Ascending aorta (tissue), 2 donors: ENCODE results near the gene C11orf91. TPM values are rescaled to one million over a fixed set of nuclear protein-coding genes. Genes with fewer than 3 reads are reported as not detected.
A peak's percentile ranks its signal among the peaks of the same experiment; 100 is the strongest.

ENCODE experiments used
- DNase-seq, 2 donors: peaks; one replicate each; pipeline ENCODE4 v3.0.0-alpha.2; 2019; ENCODE audit warnings: low spot score in 2 of 2
- H3K27ac ChIP-seq, 2 donors: fragments of 200-600 bp; sonication (generic); one replicate each; pipeline ENCODE4 v1.5.1; 2016 to 2017; ENCODE audit warnings: mild to moderate bottlenecking in 1 of 2
- H3K27me3 ChIP-seq: fragments of 200-600 bp; sonication (generic); one replicate; pipeline ENCODE4 v1.5.1; 2017
- H3K36me3 ChIP-seq, 2 donors: fragments of 200-600 bp; sonication (generic); one replicate each; pipeline ENCODE4 v1.5.1; 2016
- H3K4me1 ChIP-seq, 2 donors: fragments of 200-600 bp; sonication (generic); one replicate each; pipeline ENCODE4 v1.5.1; 2016 to 2017; ENCODE audit warnings: mild to moderate bottlenecking in 1 of 2
- H3K4me3 ChIP-seq, 2 donors: fragments of 200-600 bp; sonication (generic); one replicate each; pipeline ENCODE4 v1.5.1; 2016 to 2017; ENCODE audit warnings: mild to moderate bottlenecking in 1 of 2
- H3K9me3 ChIP-seq, 2 donors: fragments of 200-600 bp; sonication (generic); one replicate each; pipeline ENCODE4 v1.5.1; 2016
- intact Hi-C: fragments of 100-400 bp; cut with DNase I; formaldehyde crosslinking; loops from one replicate; pipeline ENCODE4 v1.15.1; 2023
- total RNA-seq: library from RNA; depleted of rRNA; stranded (reverse); fragments of >200 nt; gene quantifications from one replicate; pipeline ENCODE4 v1.1.0, GENCODE V29; 2016
- TF ChIP-seq, protein P1 (sequence below), 3 experiments: fragments of 200-600 bp in 2 of 3; fragments of 450-650 bp in 1 of 3; sonication (generic) in 2 of 3; IDR thresholded peaks; one replicate each; pipeline ENCODE4 v1.5.1; 2016 to 2019; ENCODE audit warnings: antibody characterized with exemption in 3 of 3, mild to moderate bottlenecking in 1 of 3, moderate library complexity in 1 of 3

Gene C11orf91, protein sequence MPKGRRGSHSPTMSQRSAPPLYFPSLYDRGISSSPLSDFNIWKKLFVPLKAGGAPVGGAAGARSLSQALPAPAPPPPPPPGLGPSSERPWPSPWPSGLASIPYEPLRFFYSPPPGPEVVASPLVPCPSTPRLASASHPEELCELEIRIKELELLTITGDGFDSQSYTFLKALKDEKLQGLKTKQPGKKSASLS
- not detected for total RNA-seq

DNA sequence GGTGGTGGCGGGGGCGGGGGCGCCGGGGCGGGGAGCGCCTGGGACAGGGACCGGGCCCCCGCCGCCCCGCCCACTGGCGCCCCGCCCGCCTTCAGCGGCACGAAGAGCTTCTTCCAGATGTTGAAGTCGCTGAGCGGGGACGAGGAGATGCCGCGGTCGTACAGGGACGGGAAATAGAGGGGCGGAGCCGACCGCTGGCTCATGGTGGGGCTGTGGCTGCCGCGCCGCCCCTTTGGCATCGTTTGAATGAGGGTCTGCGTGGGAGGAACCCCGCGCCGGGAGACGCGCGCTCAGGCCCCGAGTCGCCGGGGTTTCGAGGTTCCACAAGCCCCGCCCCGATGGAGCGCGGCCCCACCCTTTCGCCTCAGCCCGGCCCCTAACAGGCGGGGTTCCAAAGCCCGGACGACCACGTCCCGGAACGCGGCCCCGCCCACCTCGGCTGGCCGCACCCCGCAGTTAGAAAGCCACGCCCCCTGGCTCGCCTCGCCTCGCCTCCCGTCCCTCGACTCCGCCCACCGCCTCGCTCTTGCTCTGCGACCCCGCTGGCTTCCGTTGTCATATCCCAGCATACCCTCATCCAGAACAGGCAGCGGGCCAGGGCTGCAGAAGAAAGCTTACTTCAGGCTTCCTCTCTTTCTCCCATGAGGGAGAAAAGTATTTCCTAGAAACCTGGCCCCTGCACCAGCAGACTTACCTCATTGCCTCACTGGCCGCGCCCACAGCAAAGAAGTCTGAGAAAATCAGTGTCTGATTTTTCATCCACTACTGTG is at the start of gene C11orf91:
TSS of gene C11orf91 (minus strand) at position 325 of the 770 bp plus-strand sequence. CDS start at position 239, 86 bp downstream.
- Histone ChIP-seq H3K9me3 (no peaks in the 10 kb centered on the region), H3K4me1 (peaks cover 0 to 10% of the 10 kb centered on the region in 2 donors), H3K27me3 (no peaks in the 10 kb centered on the region), H3K36me3 (peaks cover 0 to 10% of the 10 kb centered on the region in 2 donors), H3K27ac (peak within 1 kb of the TSS; percentile 58 to 67), H3K4me3 (peak within 1 kb of the TSS; percentile 67 to 72)
- intact Hi-C loops, result loop anchor here (1.0 to 5.0 kb wide), 4 partner anchors 8 to 540 kb away; partner anchors contain the start of genes CAPRIN1, CD59 and CSTF3
- TF ChIP-seq, protein P1, sequence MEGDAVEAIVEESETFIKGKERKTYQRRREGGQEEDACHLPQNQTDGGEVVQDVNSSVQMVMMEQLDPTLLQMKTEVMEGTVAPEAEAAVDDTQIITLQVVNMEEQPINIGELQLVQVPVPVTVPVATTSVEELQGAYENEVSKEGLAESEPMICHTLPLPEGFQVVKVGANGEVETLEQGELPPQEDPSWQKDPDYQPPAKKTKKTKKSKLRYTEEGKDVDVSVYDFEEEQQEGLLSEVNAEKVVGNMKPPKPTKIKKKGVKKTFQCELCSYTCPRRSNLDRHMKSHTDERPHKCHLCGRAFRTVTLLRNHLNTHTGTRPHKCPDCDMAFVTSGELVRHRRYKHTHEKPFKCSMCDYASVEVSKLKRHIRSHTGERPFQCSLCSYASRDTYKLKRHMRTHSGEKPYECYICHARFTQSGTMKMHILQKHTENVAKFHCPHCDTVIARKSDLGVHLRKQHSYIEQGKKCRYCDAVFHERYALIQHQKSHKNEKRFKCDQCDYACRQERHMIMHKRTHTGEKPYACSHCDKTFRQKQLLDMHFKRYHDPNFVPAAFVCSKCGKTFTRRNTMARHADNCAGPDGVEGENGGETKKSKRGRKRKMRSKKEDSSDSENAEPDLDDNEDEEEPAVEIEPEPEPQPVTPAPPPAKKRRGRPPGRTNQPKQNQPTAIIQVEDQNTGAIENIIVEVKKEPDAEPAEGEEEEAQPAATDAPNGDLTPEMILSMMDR (IDR thresholded peaks at IDR 0.05), result no peak
- peak; percentile 72 to 96 for DNase-seq

- TF ChIP-seq, protein P1 (IDR thresholded peaks at IDR 0.05), result no peak
- intact Hi-C loops, result no loop called here
- Histone ChIP-seq H3K27me3 (no peaks in the 10 kb centered on the region), H3K9me3 (no peaks in the 10 kb centered on the region), H3K27ac (no peak overlapping the region), H3K36me3 (peaks cover 23 to 39% of the 10 kb centered on the region in 2 donors), H3K4me3 (no peak overlapping the region), H3K4me1 (no peaks in the 10 kb centered on the region)
- no peak for DNase-seq
These were observed 47.4 kb upstream of the C11orf91 start for GRCh38 chr11:33747979-33748378.

- no peaks in the 10 kb centered on the region for H3K27me3 ChIP-seq
- intact Hi-C loops, result loop anchor here (5.0 kb wide), 1 partner anchor 381 kb away; no protein-coding TSS in a partner anchor
- no peak overlapping the region for H3K4me3 ChIP-seq
- no peaks in the 10 kb centered on the region for H3K9me3 ChIP-seq
- no peaks in the 10 kb centered on the region for H3K4me1 ChIP-seq
- peaks cover 14 to 19% of the 10 kb centered on the region in 2 donors for H3K36me3 ChIP-seq
- no peak for DNase-seq
- TF ChIP-seq, protein P1 (IDR thresholded peaks at IDR 0.05), result no peak
- no peak overlapping the region for H3K27ac ChIP-seq
These were observed 42.7 kb upstream of the C11orf91 start for GRCh38 chr11:33743291-33743690.

DNA sequence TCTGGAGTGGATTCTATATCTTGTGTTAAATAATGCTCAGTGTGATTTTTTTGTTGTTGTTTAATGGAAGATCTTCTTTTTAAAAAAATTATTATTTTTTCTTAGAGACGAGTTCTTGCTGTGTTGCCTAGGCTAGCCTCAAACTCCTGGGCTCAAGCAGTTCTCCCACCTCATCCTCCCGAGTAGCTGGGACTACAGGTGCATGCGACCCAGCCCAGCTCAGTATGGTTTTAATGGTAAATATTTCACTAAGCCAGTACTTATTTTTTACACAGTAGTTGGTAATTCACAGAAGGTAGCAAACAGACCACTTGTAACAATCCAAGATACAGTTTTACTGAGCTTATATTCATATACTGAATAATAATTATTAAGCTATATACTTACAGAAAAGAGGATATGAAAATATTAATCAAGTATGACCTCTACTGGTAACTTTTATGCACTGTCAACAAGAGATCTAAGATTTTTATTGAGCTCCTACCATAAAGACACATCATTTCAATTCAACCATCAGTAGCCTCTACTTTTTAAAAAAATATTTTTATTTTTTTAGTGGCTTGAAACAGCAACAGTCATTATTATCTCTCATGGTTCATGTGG is 41.7 kb upstream of the C11orf91 start:
- no peak overlapping the region for H3K27ac ChIP-seq
- TF ChIP-seq, protein P1 (IDR thresholded peaks at IDR 0.05), result peak; percentile 14 to 52 (median 32)

DNA sequence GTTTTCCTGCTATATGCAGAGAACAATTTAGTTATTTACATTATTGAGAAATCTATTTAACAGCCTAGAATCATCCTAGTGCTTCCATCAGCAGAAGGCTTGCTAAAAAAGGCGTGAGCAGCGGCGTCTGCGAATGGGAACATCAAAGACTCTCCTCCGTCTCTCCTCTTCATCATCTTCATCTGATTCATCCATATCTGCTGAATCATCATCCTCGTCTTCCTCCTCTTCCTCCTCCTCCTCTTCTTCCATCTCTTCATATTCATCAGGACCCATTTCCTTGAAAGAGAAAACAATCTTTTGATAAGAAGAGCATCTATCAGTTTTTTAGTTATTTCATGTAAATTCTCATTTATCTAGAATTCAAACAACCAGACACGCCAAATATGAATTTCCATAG is 41.2 kb upstream of the C11orf91 start:
- H3K9me3 ChIP-seq, result no peaks in the 10 kb centered on the region
- intact Hi-C loops, result loop anchor here (1.0 to 5.0 kb wide), 2 partner anchors 199 to 380 kb away; no protein-coding TSS in a partner anchor
- no peak overlapping the region for H3K27ac ChIP-seq
- H3K36me3 ChIP-seq, result peaks cover 14 to 16% of the 10 kb centered on the region in 2 donors
- H3K4me3 ChIP-seq, result no peak overlapping the region
- no peaks in the 10 kb centered on the region for H3K4me1 ChIP-seq
- no peak for DNase-seq
- no peaks in the 10 kb centered on the region for H3K27me3 ChIP-seq
- TF ChIP-seq, protein P1 (IDR thresholded peaks at IDR 0.05), result no peak

More for the DNA sequence above, 41.7 kb upstream of the C11orf91 start:
- Histone ChIP-seq H3K36me3 (peaks cover 14 to 19% of the 10 kb centered on the region in 2 donors), H3K4me1 (no peaks in the 10 kb centered on the region), H3K4me3 (no peak overlapping the region), H3K9me3 (no peaks in the 10 kb centered on the region), H3K27me3 (no peaks in the 10 kb centered on the region)
- intact Hi-C loops, result loop anchor here (1.0 to 5.0 kb wide), 2 partner anchors 199 to 380 kb away; no protein-coding TSS in a partner anchor
- no peak for DNase-seq
